GM12892 (cell line): ENCODE data around the gene DRGX.

Source experiments
- POLR2A ChIP-seq: IDR thresholded peaks from 2 replicates; pipeline ENCODE4 v1.6.1; 2011; ENCODE audit warnings: low read depth, low read length, control low read depth
- POLR2AphosphoS5 ChIP-seq: IDR thresholded peaks from 2 replicates; pipeline ENCODE4 v1.6.1; 2011; ENCODE audit warnings: low read depth, low read length, control low read depth

- TF ChIP-seq POLR2A (no peak), POLR2AphosphoS5 (no peak)
Measured at GRCh38 chr10:49333192-49333591, 62.7 kb downstream of the DRGX start.
